HUES6 (cell line): ENCODE results near the gene PKDCC.

ENCODE experiments used
- H3K27ac ChIP-seq: 2 replicates; pipeline ENCODE4 v1.7.0; 2013; ENCODE audit warnings: low read depth, mild to moderate bottlenecking, low read length, inconsistent platforms
- H3K27me3 ChIP-seq: 2 replicates; pipeline ENCODE4 v1.6.1; 2013; ENCODE audit warnings: low read length; ENCODE audit not compliant: control insufficient read depth, insufficient read depth
- H3K36me3 ChIP-seq: 2 replicates; pipeline ENCODE4 v1.6.1; 2013; ENCODE audit warnings: low read length; ENCODE audit not compliant: control insufficient read depth, insufficient read depth
- H3K4me1 ChIP-seq: 2 replicates; pipeline ENCODE4 v1.6.1; 2013; ENCODE audit warnings: low read length; ENCODE audit not compliant: control insufficient read depth, insufficient read depth
- H3K4me3 ChIP-seq: 2 replicates; pipeline ENCODE4 v1.5.1; 2013; ENCODE audit warnings: low read depth, low read length
- H3K9ac ChIP-seq: one replicate; pipeline ENCODE4 v1.6.1; 2013; ENCODE audit warnings: mild to moderate bottlenecking, low read length
- H3K9me3 ChIP-seq: 2 replicates; pipeline ENCODE4 v1.6.1; 2013; ENCODE audit warnings: low read depth, low read length; ENCODE audit not compliant: control insufficient read depth, insufficient read depth

The PKDCC gene, protein sequence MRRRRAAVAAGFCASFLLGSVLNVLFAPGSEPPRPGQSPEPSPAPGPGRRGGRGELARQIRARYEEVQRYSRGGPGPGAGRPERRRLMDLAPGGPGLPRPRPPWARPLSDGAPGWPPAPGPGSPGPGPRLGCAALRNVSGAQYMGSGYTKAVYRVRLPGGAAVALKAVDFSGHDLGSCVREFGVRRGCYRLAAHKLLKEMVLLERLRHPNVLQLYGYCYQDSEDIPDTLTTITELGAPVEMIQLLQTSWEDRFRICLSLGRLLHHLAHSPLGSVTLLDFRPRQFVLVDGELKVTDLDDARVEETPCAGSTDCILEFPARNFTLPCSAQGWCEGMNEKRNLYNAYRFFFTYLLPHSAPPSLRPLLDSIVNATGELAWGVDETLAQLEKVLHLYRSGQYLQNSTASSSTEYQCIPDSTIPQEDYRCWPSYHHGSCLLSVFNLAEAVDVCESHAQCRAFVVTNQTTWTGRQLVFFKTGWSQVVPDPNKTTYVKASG

GRCh38 chr2:42047488-42048298 lies at the start of gene PKDCC:
TSS of gene PKDCC (plus strand) at chr2:42048021. CDS start at chr2:42048200, 179 bp downstream.
- H3K9ac ChIP-seq, result peak within 1 kb of the TSS; percentile 90
- no peaks in the 10 kb centered on the region for H3K9me3 ChIP-seq
- H3K4me3 ChIP-seq, result peak within 1 kb of the TSS; percentile 78
- peaks cover 57% of the 10 kb centered on the region for H3K4me1 ChIP-seq
- no peaks in the 10 kb centered on the region for H3K36me3 ChIP-seq
- H3K27ac ChIP-seq, result peak within 1 kb of the TSS; percentile 32; the same call in 1 of the 2 replicates
- H3K27me3 ChIP-seq, result peaks cover 29% of the 10 kb centered on the region

GRCh38 chr2:41998186-41999127 lies 49.4 kb upstream of the PKDCC start:
- Histone ChIP-seq H3K36me3 (no peaks in the 10 kb centered on the region), H3K27ac (no peak overlapping the region), H3K9me3 (peaks cover 18% of the 10 kb centered on the region), H3K4me1 (peaks cover 6% of the 10 kb centered on the region; the same call in 1 of the 2 replicates), H3K4me3 (no peak overlapping the region), H3K9ac (no peak overlapping the region), H3K27me3 (no peaks in the 10 kb centered on the region)

DNA sequence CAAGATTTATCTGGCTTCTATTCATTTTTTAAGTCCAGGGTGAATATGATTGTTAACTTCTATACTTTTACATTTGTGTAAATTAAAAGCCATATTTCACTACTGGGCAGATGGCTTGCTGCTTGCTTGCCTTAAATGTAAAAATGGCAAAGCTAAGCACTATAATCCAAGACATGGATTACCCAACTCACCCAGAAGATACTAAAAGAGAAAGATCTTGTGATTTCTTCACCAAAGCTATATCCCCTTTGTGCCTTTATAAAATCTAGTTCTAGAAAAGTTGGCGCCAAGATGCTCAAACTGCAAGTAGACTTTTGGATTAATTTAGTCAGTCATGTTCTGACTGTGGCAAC lies 48.7 kb upstream of the PKDCC start:
- H3K36me3 ChIP-seq, result no peaks in the 10 kb centered on the region
- H3K27ac ChIP-seq, result no peak overlapping the region

GRCh38 chr2:41999592-42000281 lies 48.1 kb upstream of the PKDCC start:
- Histone ChIP-seq H3K27ac (no peak overlapping the region), H3K9ac (no peak overlapping the region), H3K9me3 (peaks cover 20% of the 10 kb centered on the region), H3K27me3 (no peaks in the 10 kb centered on the region), H3K4me1 (peaks cover 6% of the 10 kb centered on the region; the same call in 1 of the 2 replicates), H3K4me3 (no peak overlapping the region), H3K36me3 (no peaks in the 10 kb centered on the region)

More for the DNA sequence above, 48.7 kb upstream of the PKDCC start:
- peaks cover 21% of the 10 kb centered on the region for H3K9me3 ChIP-seq
- H3K9ac ChIP-seq, result no peak overlapping the region
- H3K27me3 ChIP-seq, result no peaks in the 10 kb centered on the region
- peaks cover 6% of the 10 kb centered on the region; the same call in 1 of the 2 replicates for H3K4me1 ChIP-seq
- no peak overlapping the region for H3K4me3 ChIP-seq

DNA sequence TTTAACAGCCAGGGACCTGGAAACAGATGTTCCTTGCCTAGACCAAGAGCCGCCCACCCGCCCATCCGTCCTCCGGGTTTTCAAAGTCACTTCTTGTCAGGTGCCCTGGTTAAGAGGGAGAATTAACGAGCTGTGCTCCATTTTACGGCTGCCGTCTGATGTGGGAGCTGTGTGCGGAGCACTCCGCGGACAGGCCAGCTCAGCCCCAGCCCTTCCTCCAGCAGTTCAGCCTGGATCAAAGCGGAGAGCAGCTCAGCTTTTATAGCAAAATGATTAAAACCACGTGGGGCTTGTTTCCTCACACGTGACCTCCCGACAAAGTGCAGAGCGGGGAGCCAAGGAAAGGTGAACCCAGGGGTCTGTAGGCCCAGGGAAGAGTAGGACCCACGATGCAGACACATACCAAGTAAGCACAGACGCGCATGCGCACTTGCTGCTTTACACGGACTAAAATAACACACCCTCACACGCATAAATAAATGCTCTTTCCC lies 46.1 kb upstream of the PKDCC start:
- Histone ChIP-seq H3K4me1 (peaks cover 6% of the 10 kb centered on the region; the same call in 1 of the 2 replicates), H3K4me3 (no peak overlapping the region), H3K36me3 (no peaks in the 10 kb centered on the region), H3K9ac (no peak overlapping the region), H3K27ac (no peak overlapping the region), H3K9me3 (peaks cover 23% of the 10 kb centered on the region), H3K27me3 (no peaks in the 10 kb centered on the region)

GRCh38 chr2:42007551-42007950 lies 40.3 kb upstream of the PKDCC start:
- Histone ChIP-seq H3K9me3 (peaks cover 20% of the 10 kb centered on the region), H3K9ac (no peak overlapping the region), H3K27me3 (no peaks in the 10 kb centered on the region), H3K4me1 (peaks cover 3% of the 10 kb centered on the region; the same call in 1 of the 2 replicates), H3K27ac (no peak overlapping the region), H3K4me3 (no peak overlapping the region), H3K36me3 (no peaks in the 10 kb centered on the region)

DNA sequence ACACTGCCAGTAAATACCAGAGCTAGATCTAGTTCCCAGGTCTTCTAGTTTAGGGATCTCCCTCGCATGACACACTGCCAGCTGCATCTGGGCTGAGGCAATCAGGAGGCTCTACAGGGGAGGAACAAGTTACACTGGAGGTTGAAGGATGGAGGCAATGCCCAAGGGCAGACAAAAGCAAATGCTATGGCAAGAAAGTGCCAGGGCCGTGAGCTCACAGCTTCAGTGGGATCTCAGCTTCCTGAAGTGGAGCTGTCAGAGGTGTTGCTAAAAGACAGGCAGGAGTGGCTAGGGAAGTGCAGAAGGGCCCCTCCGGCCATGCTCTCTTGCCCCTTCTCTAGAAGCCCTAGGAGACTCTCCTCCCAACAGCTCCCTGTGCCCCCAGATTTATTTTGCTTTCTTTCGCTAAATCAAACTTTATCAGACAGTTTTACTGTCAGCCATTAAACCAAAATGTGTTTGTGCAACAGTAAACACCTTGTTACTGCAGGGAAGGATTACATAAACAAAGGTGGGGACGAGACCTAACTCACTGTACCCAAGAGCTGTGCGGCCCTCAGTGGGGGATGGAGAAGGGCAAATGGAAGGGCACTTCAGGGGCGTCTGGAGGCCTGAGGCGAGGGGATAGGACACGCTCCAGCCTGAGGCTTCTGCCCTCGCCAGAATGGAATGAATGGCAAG lies 39.4 kb upstream of the PKDCC start:
- peaks cover 3% of the 10 kb centered on the region; the same call in 1 of the 2 replicates for H3K4me1 ChIP-seq
- H3K27ac ChIP-seq, result no peak overlapping the region

GRCh38 chr2:42009657-42010580 lies 37.9 kb upstream of the PKDCC start:
- Histone ChIP-seq H3K36me3 (no peaks in the 10 kb centered on the region), H3K9me3 (0 out of 2 replicates have a peak, but pooled peaks cover 4% of the 10 kb centered on the region), H3K27me3 (no peaks in the 10 kb centered on the region), H3K4me1 (peaks cover 3% of the 10 kb centered on the region; the same call in 1 of the 2 replicates), H3K27ac (no peak overlapping the region), H3K4me3 (no peak overlapping the region), H3K9ac (no peak overlapping the region)

More for the DNA sequence above, 39.4 kb upstream of the PKDCC start:
- no peak overlapping the region for H3K4me3 ChIP-seq
- H3K9me3 ChIP-seq, result peaks cover 17% of the 10 kb centered on the region
- H3K36me3 ChIP-seq, result no peaks in the 10 kb centered on the region
- no peak overlapping the region for H3K9ac ChIP-seq
- no peaks in the 10 kb centered on the region for H3K27me3 ChIP-seq
